Inflammatory macrophage treated with lipopolysaccharide for 4 hours (primary cell): ENCODE data around the gene RHBDF1.

Experiments used
- DNase-seq: peaks from one replicate; pipeline ENCODE4 v3.0.0-alpha.2; 2020

Gene RHBDF1, protein sequence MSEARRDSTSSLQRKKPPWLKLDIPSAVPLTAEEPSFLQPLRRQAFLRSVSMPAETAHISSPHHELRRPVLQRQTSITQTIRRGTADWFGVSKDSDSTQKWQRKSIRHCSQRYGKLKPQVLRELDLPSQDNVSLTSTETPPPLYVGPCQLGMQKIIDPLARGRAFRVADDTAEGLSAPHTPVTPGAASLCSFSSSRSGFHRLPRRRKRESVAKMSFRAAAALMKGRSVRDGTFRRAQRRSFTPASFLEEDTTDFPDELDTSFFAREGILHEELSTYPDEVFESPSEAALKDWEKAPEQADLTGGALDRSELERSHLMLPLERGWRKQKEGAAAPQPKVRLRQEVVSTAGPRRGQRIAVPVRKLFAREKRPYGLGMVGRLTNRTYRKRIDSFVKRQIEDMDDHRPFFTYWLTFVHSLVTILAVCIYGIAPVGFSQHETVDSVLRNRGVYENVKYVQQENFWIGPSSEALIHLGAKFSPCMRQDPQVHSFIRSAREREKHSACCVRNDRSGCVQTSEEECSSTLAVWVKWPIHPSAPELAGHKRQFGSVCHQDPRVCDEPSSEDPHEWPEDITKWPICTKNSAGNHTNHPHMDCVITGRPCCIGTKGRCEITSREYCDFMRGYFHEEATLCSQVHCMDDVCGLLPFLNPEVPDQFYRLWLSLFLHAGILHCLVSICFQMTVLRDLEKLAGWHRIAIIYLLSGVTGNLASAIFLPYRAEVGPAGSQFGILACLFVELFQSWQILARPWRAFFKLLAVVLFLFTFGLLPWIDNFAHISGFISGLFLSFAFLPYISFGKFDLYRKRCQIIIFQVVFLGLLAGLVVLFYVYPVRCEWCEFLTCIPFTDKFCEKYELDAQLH

GRCh38 chr16:72561-73548, at the start of gene RHBDF1:
Gene RHBDF1, minus strand, starts transcription at chr16:72631. Its CDS starts 7,616 bp downstream, at chr16:65015.
- peak; percentile 40 for DNase-seq

DNA sequence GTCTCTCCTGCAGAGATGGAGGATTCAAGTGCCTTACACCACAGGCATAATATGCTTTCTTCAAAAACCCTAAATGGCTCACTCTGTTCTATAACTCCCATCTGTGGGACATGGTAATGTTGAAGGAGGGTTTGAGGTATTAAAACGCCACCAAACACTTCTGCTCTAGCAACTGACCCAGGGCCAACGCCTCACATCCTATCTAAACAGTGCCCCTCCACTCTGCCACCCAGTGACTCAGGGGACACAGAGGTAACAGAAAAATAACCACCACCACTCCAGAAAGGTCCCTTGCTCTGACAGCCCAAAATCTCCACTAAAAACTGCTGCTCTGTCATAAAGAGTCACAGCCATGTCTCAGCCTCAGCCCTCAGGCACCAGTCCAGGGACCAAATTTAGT, 48.3 kb upstream of the RHBDF1 start:
- DNase-seq: no peak

- DNase-seq: no peak
Measured at GRCh38 chr16:119835-120491, 47.5 kb upstream of the RHBDF1 start.

DNA sequence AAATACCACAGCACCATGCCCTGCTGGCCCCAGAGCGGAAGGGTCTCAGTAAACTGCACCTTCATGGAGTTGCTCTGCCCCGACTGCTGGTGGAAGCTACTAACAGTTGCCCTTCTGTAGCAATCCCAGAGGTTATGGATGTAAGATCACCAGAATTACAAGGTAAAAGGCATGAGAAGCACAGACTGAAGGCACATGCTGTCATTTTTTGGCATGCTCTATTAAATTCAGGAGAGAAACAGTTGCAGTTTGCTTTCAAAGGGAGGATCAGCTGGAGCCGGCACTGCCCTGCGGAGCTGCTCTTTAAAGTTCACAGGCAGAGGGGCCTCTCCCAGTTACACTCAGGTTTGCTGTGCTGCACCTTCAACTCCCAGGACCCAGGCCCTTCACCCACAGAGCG, 46.9 kb upstream of the RHBDF1 start:
- no peak for DNase-seq

GRCh38 chr16:118857-119256, 46.4 kb upstream of the RHBDF1 start:
- DNase-seq: no peak

- DNase-seq: peak; percentile 54
Measured at GRCh38 chr16:117379-118365, 45.2 kb upstream of the RHBDF1 start.

GRCh38 chr16:116015-116414, 43.6 kb upstream of the RHBDF1 start:
- DNase-seq: no peak

- DNase-seq: no peak
Measured at GRCh38 chr16:114327-114726, 41.9 kb upstream of the RHBDF1 start.

DNA sequence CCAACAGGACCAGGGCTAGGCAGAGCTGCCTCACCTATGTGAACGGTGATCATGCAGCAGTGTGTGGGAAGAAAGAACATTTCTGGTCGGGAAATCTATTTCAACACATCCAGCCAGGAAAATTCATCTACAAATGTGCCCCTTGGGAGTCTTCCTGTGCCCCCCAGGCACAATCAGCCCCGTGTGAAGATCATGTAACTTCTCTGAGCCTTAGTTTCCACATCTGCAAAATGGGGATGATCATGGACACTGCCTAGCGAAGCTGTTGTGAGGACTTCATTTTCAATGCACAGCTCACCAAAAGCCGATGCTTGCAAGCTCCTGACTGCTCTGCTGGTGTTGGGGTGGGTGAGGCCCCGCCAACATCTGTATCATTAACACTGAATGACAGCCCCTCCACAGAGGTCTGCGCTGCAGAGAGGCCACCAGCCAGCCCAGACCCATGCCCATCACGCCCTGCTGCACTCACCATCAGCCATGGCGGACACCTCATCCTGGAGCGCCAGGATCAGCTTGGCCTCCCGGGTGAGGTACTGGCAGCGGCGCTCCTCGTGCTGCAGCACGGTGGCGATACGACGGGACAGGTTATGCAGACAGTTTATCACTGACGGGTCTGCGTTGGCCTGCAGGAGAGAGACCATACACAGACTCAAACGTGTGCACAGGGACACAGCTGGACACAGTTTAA, 39.9 kb upstream of the RHBDF1 start:
- no peak for DNase-seq

GRCh38 chr16:106623-107324, 34.3 kb upstream of the RHBDF1 start:
- peak; percentile 67 for DNase-seq

DNA sequence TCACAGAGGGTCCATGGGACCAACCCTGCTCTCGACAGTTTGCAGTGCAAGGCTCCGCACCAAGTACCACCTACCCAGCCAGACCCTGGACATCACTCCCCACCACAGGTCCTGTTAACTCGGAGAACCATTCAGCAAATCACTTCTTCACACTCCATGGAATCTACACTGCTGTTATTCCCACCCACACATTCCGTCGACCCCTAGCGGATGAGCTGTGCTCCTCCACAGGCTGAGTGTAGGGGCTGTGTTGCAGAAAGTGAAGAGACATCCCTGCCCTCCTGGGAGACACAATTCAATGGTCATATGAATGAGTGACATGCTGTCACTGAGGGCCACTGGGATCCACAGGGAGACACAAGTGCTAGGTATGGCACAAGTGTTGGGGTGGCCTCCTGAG, 33.1 kb upstream of the RHBDF1 start:
- no peak for DNase-seq

DNA sequence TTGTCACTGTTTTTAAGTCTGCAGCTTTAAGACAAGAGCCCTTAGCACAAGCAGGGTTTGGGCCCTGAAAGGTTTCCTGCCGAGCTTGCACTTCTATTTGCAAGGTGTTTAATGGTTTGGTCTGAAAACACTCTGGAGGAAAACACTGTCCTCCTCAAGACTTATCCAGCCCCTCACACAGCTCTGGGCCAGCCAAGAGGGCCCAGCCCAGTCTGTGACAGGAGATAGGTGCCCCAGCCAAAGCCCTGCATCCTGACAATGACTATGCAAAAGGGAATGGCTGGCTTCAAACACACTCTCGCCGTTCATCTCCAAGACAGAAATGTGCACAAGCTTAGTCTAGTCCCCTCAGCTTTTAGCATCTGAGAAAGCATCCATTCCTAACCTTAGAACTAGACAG, 32.5 kb upstream of the RHBDF1 start:
- DNase-seq: no peak

DNA sequence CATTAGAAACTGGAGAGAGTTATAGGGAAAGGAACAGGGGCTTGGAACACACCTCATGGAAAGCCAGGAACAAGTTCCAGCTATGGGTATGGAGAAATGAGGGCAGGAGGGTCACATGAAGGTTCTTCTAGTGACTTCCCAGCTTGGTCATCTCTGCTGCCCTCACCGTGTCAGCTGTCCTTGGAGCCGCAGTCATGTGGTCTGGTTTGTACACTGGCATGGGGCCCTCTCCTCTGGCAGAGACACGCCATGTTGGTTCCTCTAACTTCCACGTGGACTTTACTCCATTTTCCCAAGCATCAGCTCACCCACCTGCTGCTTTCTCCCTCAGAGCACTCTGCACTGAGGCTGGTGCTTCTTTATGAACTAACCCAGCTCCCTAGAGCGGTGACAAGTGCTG, 31.9 kb upstream of the RHBDF1 start:
- no peak for DNase-seq

DNA sequence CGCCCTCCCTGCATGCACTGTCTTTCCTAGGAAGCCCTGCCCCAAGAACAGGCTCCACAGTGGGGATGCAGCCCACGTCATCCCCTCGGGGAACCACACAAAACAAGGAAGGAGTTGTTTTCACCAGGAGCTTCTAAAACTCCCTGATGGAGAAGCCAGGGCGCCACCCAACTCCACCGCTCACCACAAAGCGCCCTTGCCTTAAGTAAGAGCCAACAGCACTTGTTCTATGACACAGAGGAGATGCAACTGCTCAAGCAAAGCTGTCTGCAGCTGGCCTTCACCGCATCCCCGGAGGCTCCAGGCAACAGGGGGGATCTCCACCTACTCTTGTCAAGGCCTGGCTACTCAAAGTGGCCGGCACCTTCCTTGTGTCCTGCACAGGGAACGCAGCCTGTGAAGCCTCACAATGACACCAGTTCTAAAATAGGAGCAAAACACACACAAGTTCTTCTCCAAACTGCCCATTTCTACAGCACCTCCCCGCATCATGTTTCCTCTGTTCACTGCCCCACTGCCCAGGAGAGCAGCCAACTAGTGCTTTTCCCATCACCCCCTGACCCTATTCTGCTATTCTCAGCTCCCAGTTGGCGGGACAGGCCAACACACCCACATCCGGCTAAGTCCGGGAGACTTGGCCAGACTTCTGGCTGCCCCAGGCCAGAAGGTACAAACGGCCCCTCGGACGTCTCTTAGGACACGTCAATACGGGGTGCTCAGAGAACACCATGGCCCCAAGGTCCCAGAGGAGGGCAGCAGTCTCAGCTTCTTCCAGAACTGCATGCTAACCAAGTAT, 29.8 kb upstream of the RHBDF1 start:
- no peak for DNase-seq

DNA sequence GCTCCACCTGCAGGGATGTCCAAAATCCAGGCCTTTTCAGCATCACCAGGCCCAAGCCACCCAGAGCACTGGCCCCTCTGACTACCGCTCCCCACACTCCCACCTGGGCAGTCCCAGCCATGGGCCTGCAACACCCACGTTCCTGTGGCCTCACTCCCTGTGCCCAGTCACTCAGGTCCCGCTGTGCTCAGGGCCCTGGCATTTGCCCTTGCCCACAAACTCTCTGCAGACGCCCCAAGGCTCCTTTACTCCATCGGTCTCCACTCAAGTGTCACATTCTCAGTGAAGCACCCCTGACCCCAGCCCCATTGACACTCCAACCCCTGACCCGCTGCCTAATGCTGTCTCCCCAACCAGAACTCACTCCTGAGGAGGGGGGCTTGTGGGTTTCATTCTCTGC, 29.2 kb upstream of the RHBDF1 start:
- DNase-seq: no peak

DNA sequence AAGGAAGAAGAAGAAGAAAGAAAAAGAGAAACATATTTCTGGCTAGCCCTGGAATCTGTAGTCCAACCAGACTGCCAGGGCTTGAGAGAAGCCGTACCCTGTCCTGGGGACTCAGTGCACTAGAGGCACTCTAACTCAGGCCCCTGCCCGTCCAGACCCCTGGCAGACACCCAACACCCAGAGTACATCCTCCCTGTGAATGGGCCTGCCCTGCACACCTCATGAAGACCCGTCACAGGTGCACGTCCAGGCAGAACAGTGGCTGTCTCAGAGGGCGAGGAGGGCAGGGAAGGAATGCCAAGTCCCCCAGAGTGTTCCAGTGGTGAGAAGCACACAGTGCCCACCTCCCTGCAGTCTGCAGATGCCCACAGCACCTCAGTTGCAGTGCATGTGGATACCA, 28.6 kb upstream of the RHBDF1 start:
- DNase-seq: no peak

- DNase-seq: no peak
Measured at GRCh38 chr16:97822-98221, 25.4 kb upstream of the RHBDF1 start.

- DNase-seq: peak; percentile 92
Measured at GRCh38 chr16:96935-97381, 24.5 kb upstream of the RHBDF1 start.

DNA sequence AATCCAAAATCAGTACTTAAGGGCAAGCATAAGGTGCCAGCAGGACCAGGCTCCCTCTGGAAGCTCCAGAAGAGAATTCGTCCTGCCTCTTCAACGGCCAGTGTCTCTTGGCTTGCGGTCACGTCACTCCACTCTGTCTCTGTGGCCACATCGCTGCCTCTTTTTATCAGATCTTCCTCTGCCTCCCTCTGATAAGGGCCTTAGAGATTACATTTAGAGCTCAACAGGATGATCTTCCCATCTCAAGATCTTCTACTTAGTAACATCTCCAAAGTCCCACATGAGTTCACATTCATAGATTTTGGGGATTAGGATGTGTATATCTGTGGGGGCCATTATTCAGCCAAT, 22.5 kb upstream of the RHBDF1 start:
- DNase-seq: no peak
